ENCODE data around the gene CAMTA1.

GRCh38 chr1:7128293-7128692, 343.0 kb downstream of the CAMTA1 start:
- TF ChIP-seq L3MBTL2 (conservative IDR thresholded peaks at IDR 0.05) (no peak), FOXA1 (IDR thresholded peaks at IDR 0.05) (no peak), FOXM1 (IDR thresholded peaks at IDR 0.05; ENCODE audit: borderline replicate concordance) (no peak), TARDBP (IDR thresholded peaks at IDR 0.05) (no peak)
